Uterus (tissue), 2 donors: Measurements from ENCODE around the gene KLF4.

Source experiments
- POLR2A ChIP-seq, 2 donors: fragments of 450-650 bp; IDR thresholded peaks; one replicate each; pipeline ENCODE4 v1.6.1; 2016; ENCODE audit warnings: antibody characterized with exemption in 2 of 2, mild to moderate bottlenecking in 1 of 2, moderate library complexity in 1 of 2
- TF ChIP-seq, protein P1 (sequence below), 4 experiments: fragments of 200-600 bp in 2 of 4; fragments of 450-650 bp in 2 of 4; sonication (generic) in 2 of 4; IDR thresholded peaks; one replicate each; pipeline ENCODE4 v1.5.1; 2016 to 2019; ENCODE audit warnings: antibody characterized with exemption in 4 of 4, mild to moderate bottlenecking in 2 of 4, moderate library complexity in 1 of 4

DNA sequence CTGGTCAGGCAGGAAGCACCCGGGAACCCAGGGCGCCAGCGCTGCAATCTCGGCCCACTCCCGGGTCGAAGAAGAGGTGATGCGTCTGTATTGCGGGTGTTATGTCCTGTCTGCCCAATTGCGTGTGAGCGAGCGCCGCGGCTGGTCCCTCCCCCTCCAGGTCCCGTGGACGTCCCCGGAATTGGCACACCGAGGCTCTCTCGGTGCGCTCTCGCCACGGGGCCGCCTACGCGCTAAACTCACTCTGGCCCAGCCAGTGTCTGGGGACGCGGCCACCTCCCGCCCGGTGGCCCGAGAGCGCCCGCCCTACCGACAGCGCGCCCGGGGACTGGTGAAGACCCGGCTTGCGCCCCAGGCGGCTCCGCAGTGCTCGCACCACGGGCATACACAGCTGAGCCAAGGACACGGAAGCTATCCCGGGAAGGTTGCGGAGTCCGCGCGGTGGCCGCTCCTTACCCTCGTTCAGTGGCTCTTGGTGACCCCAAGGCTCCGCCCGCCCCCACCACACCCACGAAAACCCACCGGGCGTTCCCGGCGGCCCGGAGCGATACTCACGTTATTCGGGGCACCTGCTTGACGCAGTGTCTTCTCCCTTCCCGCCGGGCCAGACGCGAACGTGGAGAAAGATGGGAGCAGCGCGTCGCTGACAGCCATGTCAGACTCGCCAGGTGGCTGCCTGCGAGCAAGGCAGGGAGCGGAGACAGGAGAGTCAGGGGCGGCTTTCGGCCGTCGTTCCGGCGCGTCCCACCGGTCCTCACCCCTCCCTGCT is 1.0 kb downstream of the KLF4 start:
- TF ChIP-seq, protein P1, sequence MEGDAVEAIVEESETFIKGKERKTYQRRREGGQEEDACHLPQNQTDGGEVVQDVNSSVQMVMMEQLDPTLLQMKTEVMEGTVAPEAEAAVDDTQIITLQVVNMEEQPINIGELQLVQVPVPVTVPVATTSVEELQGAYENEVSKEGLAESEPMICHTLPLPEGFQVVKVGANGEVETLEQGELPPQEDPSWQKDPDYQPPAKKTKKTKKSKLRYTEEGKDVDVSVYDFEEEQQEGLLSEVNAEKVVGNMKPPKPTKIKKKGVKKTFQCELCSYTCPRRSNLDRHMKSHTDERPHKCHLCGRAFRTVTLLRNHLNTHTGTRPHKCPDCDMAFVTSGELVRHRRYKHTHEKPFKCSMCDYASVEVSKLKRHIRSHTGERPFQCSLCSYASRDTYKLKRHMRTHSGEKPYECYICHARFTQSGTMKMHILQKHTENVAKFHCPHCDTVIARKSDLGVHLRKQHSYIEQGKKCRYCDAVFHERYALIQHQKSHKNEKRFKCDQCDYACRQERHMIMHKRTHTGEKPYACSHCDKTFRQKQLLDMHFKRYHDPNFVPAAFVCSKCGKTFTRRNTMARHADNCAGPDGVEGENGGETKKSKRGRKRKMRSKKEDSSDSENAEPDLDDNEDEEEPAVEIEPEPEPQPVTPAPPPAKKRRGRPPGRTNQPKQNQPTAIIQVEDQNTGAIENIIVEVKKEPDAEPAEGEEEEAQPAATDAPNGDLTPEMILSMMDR (IDR thresholded peaks at IDR 0.05), result no peak
- peak; percentile 51 to 74 for TF ChIP-seq POLR2A (IDR thresholded peaks at IDR 0.05)
